Fibroblast of lung (primary cell): ENCODE data around the gene SORL1. TPM values are rescaled to one million over a fixed set of nuclear protein-coding genes. Genes with fewer than 3 reads are reported as not detected.

Experiments used
- DNase-seq, 2 donors: peaks; one replicate each; pipeline versions ENCODE4 v3.0.0 to v3.0.0-alpha.2; 2010; ENCODE audit warnings: low read depth in 2 of 2
- H2AFZ ChIP-seq: 2 replicates; pipeline ENCODE4 v1.5.1; 2012; ENCODE audit warnings: low read length, control low read depth, inconsistent platforms
- H3K27ac ChIP-seq: 2 replicates; pipeline ENCODE4 v1.5.1; 2011; ENCODE audit warnings: low read length, control low read depth; ENCODE audit not compliant: insufficient read depth
- H3K27me3 ChIP-seq: 2 replicates; pipeline ENCODE4 v1.5.1; 2011; ENCODE audit warnings: mild to moderate bottlenecking, low read length; ENCODE audit not compliant: control insufficient read depth, insufficient read depth
- H3K36me3 ChIP-seq: 2 replicates; pipeline ENCODE4 v1.5.1; 2011; ENCODE audit warnings: low read length; ENCODE audit not compliant: control insufficient read depth, insufficient read depth
- H3K4me1 ChIP-seq: 2 replicates; pipeline ENCODE4 v1.5.1; 2011; ENCODE audit warnings: low read length; ENCODE audit not compliant: control insufficient read depth, insufficient read depth; ENCODE audit errors: extremely low read depth
- H3K4me2 ChIP-seq: 2 replicates; pipeline ENCODE4 v1.5.1; 2011; ENCODE audit warnings: low read length, control low read depth; ENCODE audit not compliant: insufficient read depth; ENCODE audit errors: extremely low read depth
- H3K4me3 ChIP-seq, 4 experiments: fragments of 200-600 bp in 1 of 4; sonication (generic) in 1 of 4; replicated peaks in 1 of 4; 2 replicates each; pipeline ENCODE4 v1.5.1; 2011 to 2016; ENCODE audit warnings: low read length in 4 of 4, low read depth in 3 of 4, mild to moderate bottlenecking in 3 of 4, control low read depth in 2 of 4, inconsistent platforms in 1 of 4, mixed read lengths in 1 of 4; ENCODE audit not compliant: insufficient read depth in 1 of 4; ENCODE audit errors: control extremely low read depth in 1 of 4
- H3K79me2 ChIP-seq: 2 replicates; pipeline ENCODE4 v1.5.1; 2012; ENCODE audit warnings: mild to moderate bottlenecking, low read length, inconsistent platforms; ENCODE audit not compliant: control insufficient read depth, insufficient read depth
- H3K9ac ChIP-seq: 2 replicates; pipeline ENCODE4 v1.5.1; 2011; ENCODE audit warnings: mild to moderate bottlenecking, low read length, control low read depth; ENCODE audit not compliant: insufficient read depth
- H3K9me3 ChIP-seq: 2 replicates; pipeline ENCODE4 v1.5.1; 2012; ENCODE audit warnings: low read depth, low read length; ENCODE audit not compliant: control insufficient read depth, insufficient read depth
- H4K20me1 ChIP-seq: 2 replicates; pipeline ENCODE4 v1.5.1; 2011; ENCODE audit warnings: low read length; ENCODE audit not compliant: control insufficient read depth, insufficient read depth; ENCODE audit errors: extremely low read depth
- CTCF ChIP-seq, 2 donors: IDR thresholded peaks in 1 of 2; conservative IDR thresholded peaks in 1 of 2; 1 replicate in 1 of 2; 2 replicates in 1 of 2; pipeline ENCODE4 v1.5.1; 2011 to 2012; ENCODE audit warnings: low read length in 2 of 2, control low read depth in 1 of 2, inconsistent platforms in 1 of 2, low read depth in 1 of 2, mild to moderate bottlenecking in 1 of 2
- EZH2 ChIP-seq: IDR thresholded peaks from 2 replicates; pipeline ENCODE4 v1.5.1; 2012; ENCODE audit warnings: low read length, control low read depth, mild to moderate bottlenecking; ENCODE audit errors: missing control alignments
- polyA plus RNA-seq, 2 donors: library from polyadenylated mRNA; depleted of rRNA in 1 of 2; stranded (reverse) in 1 of 2; unstranded in 1 of 2; fragments of >200 nt; gene quantifications; 2 replicates each; pipeline ENCODE4 v1.2.1, GENCODE V29; 2011 to 2012; ENCODE audit warnings: missing spikeins in 1 of 2
- total RNA-seq: library from RNA; depleted of rRNA; stranded (reverse); fragments of >200 nt; gene quantifications from 2 replicates; pipeline ENCODE4 v1.2.1, GENCODE V29; 2014

SORL1 gene
- total and polyA plus RNA-seq, 2 donors (not counting 1 experiment from before 2014, with no cell fraction given): 0.58 to 10.9 TPM

- TF ChIP-seq EZH2: no peak
- no peak for TF ChIP-seq CTCF (conservative IDR thresholded peaks at IDR 0.05 in 1 of 2, IDR thresholded peaks at IDR 0.05 in 1 of 2; ENCODE audit: low read depth in 1 of 2, low read length in 2 of 2)
- Histone ChIP-seq H3K4me1 (peaks cover 2% of the 10 kb centered on the region), H3K27me3 (no peaks in the 10 kb centered on the region), H3K79me2 (no peaks in the 10 kb centered on the region), H3K4me3 (no peak overlapping the region), H4K20me1 (no peaks in the 10 kb centered on the region), H3K9me3 (no peaks in the 10 kb centered on the region), H3K27ac (no peak overlapping the region), H2AFZ (no peak overlapping the region), H3K4me2 (no peak overlapping the region), H3K9ac (no peak overlapping the region), H3K36me3 (no peaks in the 10 kb centered on the region)
- no peak for DNase-seq
Observed at GRCh38 chr11:121588747-121589146, 136.6 kb downstream of the SORL1 start.

- no peaks in the 10 kb centered on the region for H4K20me1 ChIP-seq
- no peaks in the 10 kb centered on the region for H3K27me3 ChIP-seq
- H3K79me2 ChIP-seq: no peaks in the 10 kb centered on the region
- H3K4me2 ChIP-seq: no peak overlapping the region
- peaks cover 3% of the 10 kb centered on the region for H3K4me1 ChIP-seq
- no peak for TF ChIP-seq CTCF (conservative IDR thresholded peaks at IDR 0.05 in 1 of 2, IDR thresholded peaks at IDR 0.05 in 1 of 2; ENCODE audit: low read depth in 1 of 2, low read length in 2 of 2)
- no peak for TF ChIP-seq EZH2
- no peak overlapping the region for H3K27ac ChIP-seq
- H3K9ac ChIP-seq: no peak overlapping the region
- peaks cover under 1% of the 10 kb centered on the region for H3K36me3 ChIP-seq
- DNase-seq: no peak
- no peak overlapping the region for H3K4me3 ChIP-seq
- H2AFZ ChIP-seq: no peak overlapping the region
- H3K9me3 ChIP-seq: no peaks in the 10 kb centered on the region
Observed at GRCh38 chr11:121589946-121590537, 137.9 kb downstream of the SORL1 start.

- Histone ChIP-seq H3K4me3 (no peak overlapping the region), H3K4me2 (no peak overlapping the region), H4K20me1 (no peaks in the 10 kb centered on the region), H3K36me3 (peaks cover 2% of the 10 kb centered on the region), H3K4me1 (peaks cover 8% of the 10 kb centered on the region), H3K9me3 (no peaks in the 10 kb centered on the region), H3K27ac (no peak overlapping the region), H2AFZ (no peak overlapping the region), H3K79me2 (no peaks in the 10 kb centered on the region), H3K27me3 (no peaks in the 10 kb centered on the region), H3K9ac (no peak overlapping the region)
- TF ChIP-seq CTCF (conservative IDR thresholded peaks at IDR 0.05 in 1 of 2, IDR thresholded peaks at IDR 0.05 in 1 of 2; ENCODE audit: low read depth in 1 of 2, low read length in 2 of 2) (no peak), EZH2 (no peak)
- no peak for DNase-seq
Observed at GRCh38 chr11:121590772-121591404, 138.8 kb downstream of the SORL1 start.
